IMR-90 (cell line): ENCODE measurements around the gene AP4M1. TPM values are rescaled to one million over a fixed set of nuclear protein-coding genes. Genes with fewer than 3 reads are reported as not detected.
A peak's percentile ranks its signal among the peaks of the same experiment; 100 is the strongest.

Source experiments
- ATAC-seq: fragments of 200-7000 bp; cut with Tn5 transposase; 2 replicates; pipeline ENCODE4 v1.9.1; 2020; ENCODE audit warnings: low read depth, mild to moderate bottlenecking, moderate library complexity
- BruUV-seq: library from RNA; stranded (reverse); fragments of 400-500 nt; replicated peaks from 2 replicates; lab custom pipeline; 2021; lab: Mats Ljungman, UMichigan
- CTCF ChIA-PET: fragments of 300-600 bp; formaldehyde crosslinking; extraction: SDS; loops from one replicate; lab custom pipeline; 2021; ENCODE audit warnings: antibody characterized with exemption; lab: Yijun Ruan, JAX
- POLR2A ChIA-PET: fragments of 300-600 bp; sonication (Branson Sonifier 250); formaldehyde crosslinking; loops from one replicate; lab custom pipeline; 2022; ENCODE audit warnings: antibody characterized with exemption; ENCODE audit not compliant: unreplicated experiment; lab: Charles Lee
- DNase-seq: peaks from one replicate; pipeline ENCODE4 v3.0.0; 2013
- H2AFZ ChIP-seq: replicated peaks from 2 replicates; pipeline ENCODE3; 2013; ENCODE audit warnings: low read length, mild to moderate bottlenecking; ENCODE audit not compliant: poor library complexity
- H2AK5ac ChIP-seq: 2 replicates; pipeline ENCODE4 v1.6.1; 2013; ENCODE audit warnings: low read depth, low read length, inconsistent platforms
- H2AK9ac ChIP-seq: replicated peaks from 2 replicates; pipeline ENCODE3; 2013; ENCODE audit warnings: mild to moderate bottlenecking, low read depth, low read length, moderate library complexity; ENCODE audit not compliant: poor library complexity
- H2BK120ac ChIP-seq: 2 replicates; pipeline ENCODE4 v1.6.1; 2013; ENCODE audit warnings: low read depth, low read length, inconsistent platforms
- H2BK15ac ChIP-seq: 3 replicates; pipeline ENCODE4 v1.6.1; 2013; ENCODE audit warnings: low read depth, low read length, inconsistent platforms
- H2BK20ac ChIP-seq: 2 replicates; pipeline ENCODE4 v1.6.1; 2013; ENCODE audit warnings: low read depth, mild to moderate bottlenecking, inconsistent platforms, low read length, moderate library complexity
- H2BK5ac ChIP-seq: 2 replicates; pipeline ENCODE4 v1.6.1; 2013; ENCODE audit warnings: mild to moderate bottlenecking, low read depth, low read length, inconsistent platforms; ENCODE audit not compliant: poor library complexity, severe bottlenecking
- H3K14ac ChIP-seq: replicated peaks from 2 replicates; pipeline ENCODE4 v1.6.1; 2013; ENCODE audit warnings: low read depth, low read length, inconsistent platforms
- H3K18ac ChIP-seq: 2 replicates; pipeline ENCODE4 v1.6.1; 2013; ENCODE audit warnings: low read depth, low read length, control low read depth
- H3K23ac ChIP-seq: 2 replicates; pipeline ENCODE4 v1.6.1; 2013; ENCODE audit warnings: low read depth, low read length, inconsistent platforms
- H3K27ac ChIP-seq: 2 replicates; pipeline ENCODE4 v1.5.1; 2013; ENCODE audit warnings: mild to moderate bottlenecking, control low read depth, low read length; ENCODE audit not compliant: insufficient read depth
- H3K27me3 ChIP-seq: 2 replicates; pipeline ENCODE4 v1.6.1; 2013; ENCODE audit warnings: low read length; ENCODE audit not compliant: control insufficient read depth, insufficient read depth
- H3K36me3 ChIP-seq: 2 replicates; pipeline ENCODE4 v1.6.1; 2013; ENCODE audit warnings: low read length, mixed read lengths; ENCODE audit not compliant: control insufficient read depth, insufficient read depth
- H3K4ac ChIP-seq: 2 replicates; pipeline ENCODE4 v1.6.1; 2013; ENCODE audit warnings: low read depth, low read length, inconsistent platforms
- H3K4me1 ChIP-seq: 2 replicates; pipeline ENCODE4 v1.6.1; 2013; ENCODE audit warnings: low read length, mixed read lengths; ENCODE audit not compliant: control insufficient read depth, insufficient read depth
- H3K4me2 ChIP-seq: 2 replicates; pipeline ENCODE4 v1.6.1; 2013; ENCODE audit warnings: low read depth, mild to moderate bottlenecking, control low read depth, low read length, moderate library complexity
- H3K4me3 ChIP-seq: 2 replicates; pipeline ENCODE4 v1.5.1; 2013; ENCODE audit warnings: low read depth, mild to moderate bottlenecking, control low read depth, low read length, moderate library complexity; ENCODE audit not compliant: insufficient read depth
- H3K56ac ChIP-seq: 2 replicates; pipeline ENCODE4 v1.6.1; 2013; ENCODE audit warnings: low read length, inconsistent platforms; ENCODE audit not compliant: insufficient read depth; ENCODE audit errors: extremely low read depth
- H3K79me1 ChIP-seq, 2 experiments: 2 replicates each; pipeline ENCODE4 v1.6.1; 2013; ENCODE audit warnings: low read length in 2 of 2, inconsistent platforms in 1 of 2, low read depth in 1 of 2
- H3K9ac ChIP-seq: 2 replicates; pipeline ENCODE4 v1.6.1; 2013; ENCODE audit warnings: low read depth, low read length, control low read depth
- H3K9me1 ChIP-seq: 2 replicates; pipeline ENCODE4 v1.6.1; 2013; ENCODE audit warnings: low read length, inconsistent platforms; ENCODE audit not compliant: insufficient read depth
- H3K9me3 ChIP-seq: 2 replicates; pipeline ENCODE4 v1.6.1; 2013; ENCODE audit warnings: low read length; ENCODE audit not compliant: control insufficient read depth, insufficient read depth
- H4K20me1 ChIP-seq: 2 replicates; pipeline ENCODE4 v1.6.1; 2013; ENCODE audit warnings: low read length, inconsistent platforms; ENCODE audit not compliant: insufficient read depth
- H4K5ac ChIP-seq: 2 replicates; pipeline ENCODE4 v1.6.1; 2013; ENCODE audit warnings: mild to moderate bottlenecking, low read depth, low read length, control low read depth
- H4K8ac ChIP-seq, 2 experiments: 2 replicates each; pipeline ENCODE4 v1.6.1; 2013; ENCODE audit warnings: low read depth in 2 of 2, low read length in 2 of 2, control low read depth in 1 of 2, inconsistent platforms in 1 of 2
- H4K91ac ChIP-seq: 2 replicates; pipeline ENCODE4 v1.6.1; 2013; ENCODE audit warnings: low read depth, low read length, inconsistent platforms; ENCODE audit not compliant: insufficient read depth
- BHLHE40 ChIP-seq: fragments of 150-350 bp; IDR thresholded peaks from 2 replicates; pipeline ENCODE4 v1.6.1; 2016; ENCODE audit warnings: mild to moderate bottlenecking, low read depth, low read length
- CEBPB ChIP-seq: IDR thresholded peaks from 2 replicates; pipeline ENCODE4 v1.6.1; 2012; ENCODE audit warnings: low read depth, low read length, improper control_type of control experiment
- CHD1 ChIP-seq: IDR thresholded peaks from 2 replicates; pipeline ENCODE4 v1.6.1; 2012; ENCODE audit warnings: low read depth, low read length, improper control_type of control experiment
- CTCF ChIP-seq: conservative IDR thresholded peaks from 2 replicates; pipeline ENCODE4 v1.5.1; 2012; ENCODE audit warnings: mild to moderate bottlenecking, low read depth, low read length, improper control_type of control experiment
- FOS ChIP-seq: fragments of 150-350 bp; IDR thresholded peaks from 2 replicates; pipeline ENCODE4 v1.6.1; 2016; ENCODE audit warnings: low read depth, low read length
- MAFK ChIP-seq: IDR thresholded peaks from 2 replicates; pipeline ENCODE4 v1.6.1; 2012; ENCODE audit warnings: low read depth, low read length, improper control_type of control experiment
- MAZ ChIP-seq: IDR thresholded peaks from 2 replicates; pipeline ENCODE4 v1.6.1; 2012; ENCODE audit warnings: low read depth, mild to moderate bottlenecking, low read length, improper control_type of control experiment, moderate library complexity, borderline replicate concordance
- MXI1 ChIP-seq: IDR thresholded peaks from 2 replicates; pipeline ENCODE4 v1.6.1; 2012; ENCODE audit warnings: low read depth, mild to moderate bottlenecking, low read length, moderate library complexity, borderline replicate concordance
- NFE2L2 ChIP-seq: fragments of 150-350 bp; IDR thresholded peaks from 2 replicates; pipeline ENCODE4 v1.6.1; 2016; ENCODE audit warnings: low read depth, mild to moderate bottlenecking, low read length
- POLR2A ChIP-seq: IDR thresholded peaks from 2 replicates; pipeline ENCODE4 v1.6.1; 2012; ENCODE audit warnings: mild to moderate bottlenecking, low read depth, low read length
- RAD21 ChIP-seq: IDR thresholded peaks from 2 replicates; pipeline ENCODE4 v1.6.1; 2012; ENCODE audit warnings: low read length, improper control_type of control experiment
- RCOR1 ChIP-seq: IDR thresholded peaks from 2 replicates; pipeline ENCODE4 v1.6.1; 2012; ENCODE audit warnings: mild to moderate bottlenecking, low read length, improper control_type of control experiment; ENCODE audit not compliant: insufficient replicate concordance
- RFX5 ChIP-seq: IDR thresholded peaks from 2 replicates; pipeline ENCODE4 v1.8.0; 2012; ENCODE audit warnings: low read depth, mild to moderate bottlenecking, low read length, moderate library complexity
- SMC3 ChIP-seq: fragments of 150-350 bp; IDR thresholded peaks from 2 replicates; pipeline ENCODE4 v1.6.1; 2016; ENCODE audit warnings: low read depth, mild to moderate bottlenecking, antibody characterized with exemption, low read length, moderate library complexity
- whole genome bisulfite sequencing, 2 experiments: methylation state at CpG; one replicate each; pipeline versions ENCODE4 v1.1.5 to v1.1.7; 2013; ENCODE audit warnings: missing lambda C conversion rate in 2 of 2; ENCODE audit not compliant: insufficient read length in 1 of 2; ENCODE audit errors: extremely low coverage in 2 of 2; 5-methylcytosine and 5-hydroxymethylcytosine counted together
- dilution Hi-C: fragments of 300-500 bp; cut with HindIII; formaldehyde crosslinking; loops from one replicate; pipeline ENCODE4 v1.14.3; 2018; ENCODE audit warnings: low sequenced_read_pairs; ENCODE audit not compliant: unreplicated experiment
- in situ Hi-C: fragments of 300-500 bp; cut with MboI; formaldehyde crosslinking; loops from 3 replicates; pipeline ENCODE4 v1.14.3; 2019; ENCODE audit warnings: low sequenced_read_pairs, inconsistent platforms, mixed read lengths
- intact Hi-C: fragments of 100-400 bp; cut with micrococcal nuclease; formaldehyde crosslinking; loops from 2 replicates; pipeline ENCODE4 v1.10.0; 2022
- polyA plus RNA-seq, 3 experiments: library from polyadenylated mRNA; depleted of rRNA; stranded (reverse); fragments of >200 nt; gene quantifications; 2 replicates each; pipeline ENCODE4 v1.2.3, GENCODE V29; 2012; ENCODE audit warnings: low replicate concordance in 1 of 3
- total RNA-seq: library from RNA; depleted of rRNA; stranded (reverse); fragments of >200 nt; gene quantifications from 2 replicates; pipeline ENCODE4 v1.2.3, GENCODE V29; 2012
- TF ChIP-seq, protein P1 (sequence below): fragments of 150-350 bp; IDR thresholded peaks from 2 replicates; pipeline ENCODE4 v1.6.1; 2017; ENCODE audit warnings: mild to moderate bottlenecking, antibody characterized with exemption, low read length, low read depth
- TF ChIP-seq, protein P2 (sequence below): fragments of 150-350 bp; IDR thresholded peaks from 2 replicates; pipeline ENCODE4 v1.6.1; 2016; ENCODE audit warnings: low read depth, mild to moderate bottlenecking, low read length, moderate library complexity, borderline replicate concordance

AP4M1 gene
- total and polyA plus RNA-seq, 2 of the 4 experiments (the other 2 are of a cell fraction): 21.1 to 21.4 TPM

DNA sequence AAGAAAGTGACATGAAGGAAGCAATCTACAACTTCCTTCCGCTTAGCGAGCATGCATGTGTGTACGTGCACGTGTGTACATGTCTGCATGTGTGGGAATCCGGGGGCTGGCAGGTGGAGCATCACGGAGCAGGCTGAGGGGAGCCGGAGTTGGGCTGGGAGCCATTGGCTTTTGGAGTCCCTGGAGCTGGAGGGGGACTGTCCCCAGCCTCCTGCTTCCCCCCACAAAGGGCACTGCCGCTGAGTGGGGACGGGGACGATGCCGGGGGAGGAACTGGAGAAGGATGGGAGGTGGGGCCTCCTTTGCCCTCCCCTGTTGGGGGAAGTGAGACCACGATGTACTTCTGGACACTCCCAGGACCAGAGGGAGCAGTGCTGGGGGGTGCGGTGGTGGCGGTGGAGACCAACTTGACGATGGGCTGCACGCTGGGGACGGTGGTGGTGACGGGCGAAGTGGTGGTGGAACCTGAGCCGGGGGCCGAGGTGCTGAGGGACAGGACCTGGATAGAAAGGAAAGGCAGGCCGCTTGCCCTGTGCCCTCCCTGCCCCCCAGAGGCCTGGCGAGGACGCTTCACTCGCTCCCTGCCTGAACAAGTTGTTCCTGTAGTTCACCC is 5.8 kb downstream of the AP4M1 start:
- no peak overlapping the region for H2BK5ac ChIP-seq
- H3K4me2 ChIP-seq: no peak overlapping the region
- no peak overlapping the region for H3K27ac ChIP-seq
- H3K27me3 ChIP-seq: no peaks in the 10 kb centered on the region
- no peak overlapping the region for H3K56ac ChIP-seq
- H2AK9ac ChIP-seq: no peak overlapping the region
- no peak overlapping the region for H2BK120ac ChIP-seq
- no peak overlapping the region for H4K8ac ChIP-seq
- H3K9me3 ChIP-seq: no peaks in the 10 kb centered on the region
- dilution Hi-C loops (no loop called here), in situ Hi-C loops (no loop called here), intact Hi-C loops (no loop called here)
- no peak overlapping the region for H3K18ac ChIP-seq
- H3K23ac ChIP-seq: no peak overlapping the region
- CTCF ChIA-PET: no interaction called here
- H3K36me3 ChIP-seq: peaks cover 64% of the 10 kb centered on the region
- peaks cover 3% of the 10 kb centered on the region; the same call in 1 of the 2 replicates for H4K20me1 ChIP-seq
- H3K4me1 ChIP-seq: peaks cover 7% of the 10 kb centered on the region
- no peak for TF ChIP-seq MAFK
- TF ChIP-seq CTCF: no peak
- TF ChIP-seq, protein P1, sequence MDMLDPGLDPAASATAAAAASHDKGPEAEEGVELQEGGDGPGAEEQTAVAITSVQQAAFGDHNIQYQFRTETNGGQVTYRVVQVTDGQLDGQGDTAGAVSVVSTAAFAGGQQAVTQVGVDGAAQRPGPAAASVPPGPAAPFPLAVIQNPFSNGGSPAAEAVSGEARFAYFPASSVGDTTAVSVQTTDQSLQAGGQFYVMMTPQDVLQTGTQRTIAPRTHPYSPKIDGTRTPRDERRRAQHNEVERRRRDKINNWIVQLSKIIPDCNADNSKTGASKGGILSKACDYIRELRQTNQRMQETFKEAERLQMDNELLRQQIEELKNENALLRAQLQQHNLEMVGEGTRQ: no peak
- no peak for TF ChIP-seq RFX5
- no peak for TF ChIP-seq RCOR1
- no peak for TF ChIP-seq CEBPB
- TF ChIP-seq, protein P2, sequence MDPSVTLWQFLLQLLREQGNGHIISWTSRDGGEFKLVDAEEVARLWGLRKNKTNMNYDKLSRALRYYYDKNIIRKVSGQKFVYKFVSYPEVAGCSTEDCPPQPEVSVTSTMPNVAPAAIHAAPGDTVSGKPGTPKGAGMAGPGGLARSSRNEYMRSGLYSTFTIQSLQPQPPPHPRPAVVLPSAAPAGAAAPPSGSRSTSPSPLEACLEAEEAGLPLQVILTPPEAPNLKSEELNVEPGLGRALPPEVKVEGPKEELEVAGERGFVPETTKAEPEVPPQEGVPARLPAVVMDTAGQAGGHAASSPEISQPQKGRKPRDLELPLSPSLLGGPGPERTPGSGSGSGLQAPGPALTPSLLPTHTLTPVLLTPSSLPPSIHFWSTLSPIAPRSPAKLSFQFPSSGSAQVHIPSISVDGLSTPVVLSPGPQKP: no peak
- TF ChIP-seq NFE2L2: no peak
- TF ChIP-seq RAD21: no peak
- no peak for TF ChIP-seq FOS
- TF ChIP-seq POLR2A: no peak
- no peak for TF ChIP-seq MXI1
- TF ChIP-seq BHLHE40: no peak
- no peak for TF ChIP-seq SMC3
- TF ChIP-seq CHD1: no peak
- no peak for TF ChIP-seq MAZ
- no peak overlapping the region for H3K4me3 ChIP-seq
- WGBS, 2 experiments: 82% methylated on average over 14 of the region's 25 CpGs; no CpG with 5 or more reads in 1 of the 2 experiments
- peaks cover 5 to 18% of the 10 kb centered on the region in 2 experiments for H3K79me1 ChIP-seq
- DNase-seq: no peak
- POLR2A ChIA-PET: no interaction called here
- H2AK5ac ChIP-seq: no peak overlapping the region
- TSS peak; percentile 97 for BruUV-seq
- no peak overlapping the region for H3K4ac ChIP-seq
- H3K14ac ChIP-seq: no peak overlapping the region
- H2AFZ ChIP-seq: no peak overlapping the region
- no peak overlapping the region for H3K9ac ChIP-seq
- no peak overlapping the region for H4K91ac ChIP-seq
- no peak for ATAC-seq
- no peak overlapping the region for H4K5ac ChIP-seq
- no peak overlapping the region for H2BK20ac ChIP-seq
- H2BK15ac ChIP-seq: no peak overlapping the region
- H3K9me1 ChIP-seq: peaks cover 5% of the 10 kb centered on the region; the same call in 1 of the 2 replicates
